Muscle of leg (tissue), 11 donors: ENCODE data around the gene ZNF254. TPM values are rescaled to one million over a fixed set of nuclear protein-coding genes. Genes with fewer than 3 reads are reported as not detected.
"Not testable (repeated sequence)": the region's sequence is repeated elsewhere in the genome, so short reads cannot be mapped to it uniquely, and the experiment has no call there.

Experiments used
- DNase-seq: peaks from one replicate; pipeline ENCODE4 v3.0.0; 2013
- H3K27ac ChIP-seq: one replicate; pipeline ENCODE4 v1.5.1; 2013; ENCODE audit warnings: mild to moderate bottlenecking, low read length, control low read depth
- H3K27me3 ChIP-seq: one replicate; pipeline ENCODE4 v1.6.1; 2013; ENCODE audit warnings: low read length; ENCODE audit not compliant: control insufficient read depth, insufficient read depth
- H3K36me3 ChIP-seq: one replicate; pipeline ENCODE4 v1.6.1; 2013; ENCODE audit warnings: low read length; ENCODE audit not compliant: control insufficient read depth, insufficient read depth
- H3K4me1 ChIP-seq: one replicate; pipeline ENCODE4 v1.6.1; 2013; ENCODE audit warnings: low read length; ENCODE audit not compliant: control insufficient read depth, insufficient read depth
- H3K4me3 ChIP-seq: one replicate; pipeline ENCODE4 v1.5.1; 2013; ENCODE audit warnings: low read length, control low read depth
- H3K9me3 ChIP-seq: replicated peaks from 2 replicates; pipeline ENCODE4 v1.6.1; 2013; ENCODE audit warnings: low read depth, low read length; ENCODE audit not compliant: control insufficient read depth
- WGBS: methylation state at CpG from one replicate; pipeline ENCODE4 v1.1.5; 2013; ENCODE audit warnings: missing lambda C conversion rate; ENCODE audit not compliant: insufficient coverage; 5-methylcytosine and 5-hydroxymethylcytosine counted together
- polyA plus RNA-seq, 8 donors: library from polyadenylated mRNA; unstranded; fragments of 120-200 nt; gene quantifications; one replicate each; pipeline versions ENCODE4 v1.2.1 to v1.2.3, GENCODE V29; 2013; ENCODE audit warnings: inconsistent platforms in 1 of 8, low replicate concordance in 1 of 8; ENCODE audit not compliant: insufficient read length in 8 of 8, insufficient read depth in 1 of 8
- total RNA-seq: library from RNA; stranded (reverse); fragments of 120-200 nt; gene quantifications from one replicate; pipeline ENCODE4 v1.2.4, GENCODE V29; 2013

The ZNF254 gene
- total and polyA plus RNA-seq, 9 donors = 12.3 to 22.3 (median 14.9) TPM

GRCh38 chr19:24099829-24100228, 12.8 kb downstream of the ZNF254 start:
- Histone ChIP-seq H3K9me3 (no peaks in the 10 kb centered on the region), H3K36me3 (peaks cover 10% of the 10 kb centered on the region), H3K27me3 (no peaks in the 10 kb centered on the region), H3K4me3 (no peak overlapping the region), H3K4me1 (no peaks in the 10 kb centered on the region), H3K27ac (no peak overlapping the region)
- DNase-seq = no peak

- DNase-seq, H3K27ac ChIP-seq, H3K9me3 ChIP-seq, H3K27me3 ChIP-seq, H3K4me3 ChIP-seq, H3K4me1 ChIP-seq: not testable (repeated sequence)
- peaks cover 10% of the 10 kb centered on the region for H3K36me3 ChIP-seq
- WGBS = no CpG with 5 or more reads among the region's 2 CpGs
Measured at GRCh38 chr19:24100597-24100996, 13.6 kb downstream of the ZNF254 start.

DNA sequence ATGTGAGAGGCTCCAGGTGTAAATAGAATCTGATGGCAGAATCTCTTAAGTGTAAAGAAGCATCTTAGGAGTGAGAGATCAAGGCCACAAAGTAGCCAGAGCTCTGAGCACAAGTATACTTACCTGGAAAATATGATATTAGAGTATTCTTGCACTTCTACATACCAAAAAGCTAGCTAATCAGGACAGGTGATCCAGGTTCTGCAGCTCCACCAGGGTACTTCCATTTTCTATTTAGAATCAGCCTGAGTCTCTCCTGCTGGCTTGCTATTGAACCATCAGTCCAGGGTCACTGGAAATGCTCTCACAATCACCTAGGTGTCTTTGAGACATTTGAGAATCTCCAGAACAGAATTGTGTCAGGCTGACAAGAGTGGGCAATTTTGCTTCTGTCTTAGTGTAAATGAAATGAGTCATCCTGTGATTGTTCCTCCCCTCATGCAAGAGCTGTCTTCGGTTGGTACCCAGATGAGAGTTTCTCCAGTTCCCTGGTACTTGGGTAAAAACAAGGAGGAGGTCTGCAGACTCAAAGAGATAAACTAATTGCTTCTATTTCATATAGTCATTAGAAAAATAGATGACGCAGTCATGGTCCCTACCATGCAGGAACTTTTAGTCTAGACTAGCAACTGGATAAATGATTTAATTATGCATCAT, 14.6 kb downstream of the ZNF254 start:
- no peaks in the 10 kb centered on the region for H3K4me1 ChIP-seq
- no peaks in the 10 kb centered on the region for H3K9me3 ChIP-seq
- no peak overlapping the region for H3K27ac ChIP-seq
- no peak overlapping the region for H3K4me3 ChIP-seq
- no peaks in the 10 kb centered on the region for H3K27me3 ChIP-seq
- no peak for DNase-seq
- 100% methylated on average over 1 of the region's 2 CpGs for WGBS
- H3K36me3 ChIP-seq = peaks cover 13% of the 10 kb centered on the region

DNA sequence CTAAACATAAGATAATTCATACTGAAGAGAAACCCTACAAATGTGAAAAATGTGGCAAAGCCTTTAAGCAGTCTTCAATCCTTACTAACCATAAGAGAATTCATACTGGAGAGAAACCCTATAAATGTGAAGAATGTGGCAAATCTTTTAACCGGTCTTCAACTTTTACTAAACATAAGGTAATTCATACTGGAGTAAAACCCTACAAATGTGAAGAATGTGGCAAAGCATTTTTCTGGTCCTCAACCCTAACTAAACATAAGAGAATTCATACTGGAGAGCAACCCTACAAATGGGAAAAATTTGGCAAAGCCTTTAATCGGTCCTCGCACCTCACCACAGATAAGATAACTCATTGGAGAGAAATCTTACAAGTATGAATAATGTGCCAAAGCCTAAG, 40.6 kb downstream of the ZNF254 start:
- H3K9me3 ChIP-seq = peaks cover 68% of the 10 kb centered on the region
- no peak overlapping the region for H3K4me3 ChIP-seq
- H3K27ac ChIP-seq = no peak overlapping the region
- H3K4me1 ChIP-seq = no peaks in the 10 kb centered on the region
- peaks cover 12% of the 10 kb centered on the region for H3K36me3 ChIP-seq
- DNase-seq = no peak
- WGBS = no CpG with 5 or more reads among the region's 3 CpGs
- H3K27me3 ChIP-seq = no peaks in the 10 kb centered on the region

DNA sequence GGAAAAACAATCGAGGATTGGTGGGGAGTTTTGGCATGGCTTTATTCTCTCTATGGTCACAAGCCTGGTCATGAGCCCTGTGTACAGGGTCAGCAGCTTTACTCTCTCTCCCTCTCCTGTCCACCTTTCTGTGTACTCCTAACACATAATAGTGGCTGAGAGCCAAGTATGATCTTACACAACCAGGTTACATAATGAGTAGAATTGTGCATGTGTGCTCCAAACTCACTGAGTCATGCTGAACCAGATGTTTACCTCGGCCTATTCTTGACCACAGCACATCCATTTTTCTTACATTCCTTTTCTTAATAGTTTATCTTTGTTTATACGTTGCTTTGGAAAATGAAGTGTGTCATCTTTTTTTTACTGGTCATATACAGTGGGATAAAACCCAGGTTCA, 53.1 kb downstream of the ZNF254 start:
- DNase-seq = peak; percentile 16
- H3K36me3 ChIP-seq = peaks cover 7% of the 10 kb centered on the region
- no peaks in the 10 kb centered on the region for H3K27me3 ChIP-seq
- H3K9me3 ChIP-seq = peaks cover 50% of the 10 kb centered on the region
- no peaks in the 10 kb centered on the region for H3K4me1 ChIP-seq
- H3K4me3 ChIP-seq = no peak overlapping the region
- WGBS = no CpG with 5 or more reads among the region's 3 CpGs
- H3K27ac ChIP-seq = no peak overlapping the region

DNA sequence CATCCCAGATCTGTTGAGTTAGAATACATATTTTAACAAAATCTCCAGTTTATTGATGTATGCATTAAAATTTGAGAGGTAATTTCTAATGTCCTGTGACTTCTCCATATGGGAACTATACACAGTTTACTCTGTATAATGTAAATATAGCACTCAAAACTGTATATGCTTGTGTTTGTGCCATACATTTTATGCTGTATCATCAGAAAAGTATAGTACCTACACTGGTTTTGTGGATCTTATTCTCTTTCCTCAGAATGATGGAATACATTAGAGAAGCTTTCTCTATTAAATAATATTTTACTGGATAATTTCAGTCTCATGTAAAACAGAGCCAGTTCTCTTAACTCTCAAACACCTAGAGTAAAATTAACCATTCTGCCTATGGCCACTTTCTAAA, 53.6 kb downstream of the ZNF254 start:
- DNase-seq = no peak
- H3K27ac ChIP-seq = no peak overlapping the region
- H3K36me3 ChIP-seq = peaks cover 7% of the 10 kb centered on the region
- no peaks in the 10 kb centered on the region for H3K27me3 ChIP-seq
- no peaks in the 10 kb centered on the region for H3K4me1 ChIP-seq
- no peak overlapping the region for H3K4me3 ChIP-seq
- H3K9me3 ChIP-seq = peaks cover 47% of the 10 kb centered on the region

- Histone ChIP-seq H3K4me3 (no peak overlapping the region), H3K4me1 (no peaks in the 10 kb centered on the region), H3K27ac (no peak overlapping the region), H3K27me3 (no peaks in the 10 kb centered on the region), H3K36me3 (peaks cover 7% of the 10 kb centered on the region), H3K9me3 (peaks cover 40% of the 10 kb centered on the region)
- DNase-seq = no peak
Measured at GRCh38 chr19:24141612-24142011, 54.6 kb downstream of the ZNF254 start.

DNA sequence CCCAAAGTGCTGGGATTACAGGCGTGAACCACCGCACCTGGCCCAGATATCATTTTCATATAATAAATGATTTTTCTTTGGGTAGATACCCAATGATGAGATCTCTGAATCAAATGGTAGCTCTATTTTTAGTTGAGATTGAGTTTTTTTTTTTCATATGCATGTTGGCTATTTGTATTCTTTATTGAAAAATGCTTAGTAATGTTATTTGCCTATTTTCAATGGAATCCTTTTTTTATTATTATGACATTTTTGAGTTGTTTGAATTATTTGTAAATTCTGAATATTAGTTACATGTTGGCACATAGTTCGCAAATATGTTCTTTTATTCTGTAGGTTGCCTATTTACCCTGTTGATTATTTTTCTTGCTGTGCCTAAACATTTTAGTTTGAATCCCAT, 55.8 kb downstream of the ZNF254 start:
- Histone ChIP-seq H3K9me3 (peaks cover 35% of the 10 kb centered on the region), H3K27ac (no peak overlapping the region), H3K27me3 (no peaks in the 10 kb centered on the region), H3K4me3 (no peak overlapping the region), H3K4me1 (no peaks in the 10 kb centered on the region), H3K36me3 (no peaks in the 10 kb centered on the region)
- no peak for DNase-seq
- WGBS = no CpG with 5 or more reads among the region's 3 CpGs

GRCh38 chr19:24159707-24160106, 72.7 kb downstream of the ZNF254 start:
- Histone ChIP-seq H3K27me3 (no peaks in the 10 kb centered on the region), H3K36me3 (no peaks in the 10 kb centered on the region), H3K27ac (no peak overlapping the region), H3K9me3 (peaks cover 29% of the 10 kb centered on the region), H3K4me3 (no peak overlapping the region), H3K4me1 (no peaks in the 10 kb centered on the region)
- no peak for DNase-seq
- WGBS = 40% methylated on average over 1 of the region's 2 CpGs

DNA sequence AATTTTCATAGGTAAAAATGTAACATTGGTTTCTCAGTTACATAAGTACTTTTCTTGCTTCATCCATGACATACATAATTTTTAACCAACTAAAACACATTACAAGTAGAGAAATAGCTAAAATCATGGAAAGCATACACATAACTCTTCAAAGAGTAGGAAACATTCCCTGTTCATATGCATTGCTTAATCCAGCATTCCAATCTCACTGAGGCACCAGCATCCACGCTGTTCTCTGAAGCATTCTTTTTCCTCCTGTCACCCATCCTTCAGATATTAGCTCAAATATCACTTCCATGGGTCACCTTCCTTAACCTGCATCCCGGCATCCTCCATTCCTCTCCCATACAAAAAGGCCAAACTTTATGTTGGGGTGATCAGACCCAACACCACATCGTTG, 79.1 kb downstream of the ZNF254 start:
- Histone ChIP-seq H3K9me3 (peaks cover 32% of the 10 kb centered on the region), H3K4me3 (no peak overlapping the region), H3K36me3 (no peaks in the 10 kb centered on the region), H3K27me3 (no peaks in the 10 kb centered on the region), H3K4me1 (no peaks in the 10 kb centered on the region), H3K27ac (no peak overlapping the region)
- WGBS = 67% methylated on average over 1 of the region's 3 CpGs
- no peak for DNase-seq

DNA sequence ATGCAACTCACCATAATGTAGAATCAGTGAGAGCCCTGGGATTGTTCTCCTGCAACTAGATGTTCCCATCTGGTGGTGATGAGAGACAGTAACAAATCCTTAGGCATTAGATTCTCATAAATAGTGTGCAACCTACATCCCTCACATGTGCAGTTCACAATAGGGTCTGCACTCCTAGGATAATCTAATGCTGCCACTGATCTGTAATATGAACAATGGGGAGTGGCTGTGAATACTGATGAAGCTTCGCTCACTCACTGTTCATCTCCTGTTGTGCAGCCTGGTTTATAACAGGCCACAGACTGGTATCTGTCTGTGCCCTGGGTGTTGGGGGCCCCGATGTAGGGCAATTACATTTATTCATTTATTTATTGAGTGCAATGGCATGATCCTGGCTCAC, 86.9 kb downstream of the ZNF254 start:
- peaks cover 26% of the 10 kb centered on the region for H3K9me3 ChIP-seq
- no peak for DNase-seq

More for the DNA sequence above, 86.9 kb downstream of the ZNF254 start:
- H3K27me3 ChIP-seq = no peaks in the 10 kb centered on the region
- no CpG with 5 or more reads among the region's 2 CpGs for WGBS
- no peak overlapping the region for H3K4me3 ChIP-seq
- no peak overlapping the region for H3K27ac ChIP-seq
- H3K36me3 ChIP-seq = no peaks in the 10 kb centered on the region
- no peaks in the 10 kb centered on the region for H3K4me1 ChIP-seq
